NB4 (cell line): ENCODE results near the gene HOXB1.

ENCODE experiments used
- DNase-seq: peaks from one replicate; pipeline ENCODE4 v3.0.0; 2010; ENCODE audit warnings: low read depth
- H3K4me3 ChIP-seq: one replicate; pipeline ENCODE4 v1.5.1; 2011; ENCODE audit warnings: mild to moderate bottlenecking, low read depth, low read length, moderate library complexity
- MYC ChIP-seq: IDR thresholded peaks from 2 replicates; pipeline ENCODE4 v1.6.1; 2011; ENCODE audit warnings: low read depth, low read length
- POLR2A ChIP-seq: IDR thresholded peaks from 2 replicates; pipeline ENCODE4 v1.6.1; 2011; ENCODE audit warnings: mild to moderate bottlenecking; ENCODE audit not compliant: insufficient read length; ENCODE audit errors: extremely low read depth
- TF ChIP-seq, protein P1 (sequence below): IDR thresholded peaks from 2 replicates; pipeline ENCODE4 v1.6.1; 2011; ENCODE audit warnings: low read depth, low read length
- TF ChIP-seq, protein P2 (sequence below): IDR thresholded peaks from one replicate; pipeline ENCODE4 v1.5.1; 2012; ENCODE audit warnings: low read depth, low read length

The HOXB1 gene

DNA sequence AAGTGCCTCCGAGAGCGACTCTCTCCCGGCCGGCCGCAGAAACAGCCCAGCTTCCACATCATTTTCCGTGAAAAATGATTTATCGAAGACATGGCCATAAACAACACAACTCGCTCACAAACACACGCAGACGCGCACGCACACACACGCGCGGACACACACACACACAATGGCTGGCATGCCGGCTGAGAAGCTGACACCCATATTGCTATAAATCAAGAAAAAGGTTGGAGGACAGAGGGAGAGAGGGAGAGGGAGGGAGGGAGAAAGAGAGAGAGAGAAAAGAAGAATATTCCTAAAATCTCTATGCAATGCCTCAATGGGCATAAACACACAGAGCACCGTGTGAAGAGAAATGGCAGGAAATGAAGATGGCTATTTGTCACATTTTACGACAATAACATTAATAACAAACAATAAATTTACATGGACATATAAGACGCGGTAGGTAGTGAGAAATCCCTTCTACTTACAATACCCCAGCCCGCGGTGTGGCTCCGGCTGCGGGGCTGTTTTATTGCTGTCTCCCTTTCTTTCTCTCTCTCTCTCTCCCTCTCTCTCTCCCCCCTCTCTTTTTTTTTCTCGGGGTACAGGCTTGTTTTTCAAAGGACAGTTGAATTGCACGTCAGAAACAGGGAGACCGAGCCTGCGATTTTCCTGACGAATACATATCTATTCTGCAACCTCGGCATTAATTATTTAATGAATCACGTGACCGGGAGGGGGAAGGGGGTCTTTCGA, 37.9 kb upstream of the HOXB1 start:
- no peak for DNase-seq
- no peak overlapping the region for H3K4me3 ChIP-seq
- no peak for TF ChIP-seq MYC
- TF ChIP-seq, protein P1, sequence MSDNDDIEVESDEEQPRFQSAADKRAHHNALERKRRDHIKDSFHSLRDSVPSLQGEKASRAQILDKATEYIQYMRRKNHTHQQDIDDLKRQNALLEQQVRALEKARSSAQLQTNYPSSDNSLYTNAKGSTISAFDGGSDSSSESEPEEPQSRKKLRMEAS: no peak
- TF ChIP-seq, protein P2, sequence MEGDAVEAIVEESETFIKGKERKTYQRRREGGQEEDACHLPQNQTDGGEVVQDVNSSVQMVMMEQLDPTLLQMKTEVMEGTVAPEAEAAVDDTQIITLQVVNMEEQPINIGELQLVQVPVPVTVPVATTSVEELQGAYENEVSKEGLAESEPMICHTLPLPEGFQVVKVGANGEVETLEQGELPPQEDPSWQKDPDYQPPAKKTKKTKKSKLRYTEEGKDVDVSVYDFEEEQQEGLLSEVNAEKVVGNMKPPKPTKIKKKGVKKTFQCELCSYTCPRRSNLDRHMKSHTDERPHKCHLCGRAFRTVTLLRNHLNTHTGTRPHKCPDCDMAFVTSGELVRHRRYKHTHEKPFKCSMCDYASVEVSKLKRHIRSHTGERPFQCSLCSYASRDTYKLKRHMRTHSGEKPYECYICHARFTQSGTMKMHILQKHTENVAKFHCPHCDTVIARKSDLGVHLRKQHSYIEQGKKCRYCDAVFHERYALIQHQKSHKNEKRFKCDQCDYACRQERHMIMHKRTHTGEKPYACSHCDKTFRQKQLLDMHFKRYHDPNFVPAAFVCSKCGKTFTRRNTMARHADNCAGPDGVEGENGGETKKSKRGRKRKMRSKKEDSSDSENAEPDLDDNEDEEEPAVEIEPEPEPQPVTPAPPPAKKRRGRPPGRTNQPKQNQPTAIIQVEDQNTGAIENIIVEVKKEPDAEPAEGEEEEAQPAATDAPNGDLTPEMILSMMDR: no peak
- TF ChIP-seq POLR2A: no peak

DNA sequence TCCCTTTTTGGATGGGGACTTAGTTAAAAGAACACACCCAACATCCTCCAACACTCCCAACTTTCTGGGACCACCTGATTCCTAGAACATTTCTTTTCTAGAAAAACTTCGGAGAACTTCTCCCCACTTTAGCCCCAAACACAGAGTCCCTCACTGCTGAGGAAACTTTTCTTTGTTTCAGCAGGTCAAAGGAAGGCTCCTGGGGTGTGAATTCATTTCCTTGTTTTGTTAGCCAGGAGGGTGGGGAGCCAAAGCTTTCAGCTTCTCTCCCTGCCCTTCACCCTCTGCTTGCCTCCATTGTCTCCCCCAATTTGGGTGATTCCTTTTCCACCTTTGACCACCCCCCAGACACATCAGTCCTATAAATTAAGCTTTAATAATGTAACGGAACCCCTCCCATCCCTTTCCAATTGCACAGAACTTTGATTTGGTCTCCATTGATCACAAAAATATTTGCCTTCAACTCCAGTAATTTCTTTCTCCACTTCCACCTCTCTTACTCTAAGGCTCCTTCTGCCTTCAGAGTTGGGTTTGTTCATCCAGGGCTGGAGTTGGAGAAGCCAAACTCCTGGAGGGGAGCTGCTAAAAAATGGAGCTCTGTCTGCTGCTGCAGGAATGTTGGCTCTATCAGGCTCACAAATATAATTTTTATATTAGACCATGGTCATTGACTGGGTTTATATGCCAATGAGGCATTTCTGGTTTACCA, 37.0 kb upstream of the HOXB1 start:
- no peak for DNase-seq
- no peak overlapping the region for H3K4me3 ChIP-seq
- no peak for TF ChIP-seq MYC
- TF ChIP-seq, protein P1: no peak
- TF ChIP-seq, protein P2: no peak
- no peak for TF ChIP-seq POLR2A

DNA sequence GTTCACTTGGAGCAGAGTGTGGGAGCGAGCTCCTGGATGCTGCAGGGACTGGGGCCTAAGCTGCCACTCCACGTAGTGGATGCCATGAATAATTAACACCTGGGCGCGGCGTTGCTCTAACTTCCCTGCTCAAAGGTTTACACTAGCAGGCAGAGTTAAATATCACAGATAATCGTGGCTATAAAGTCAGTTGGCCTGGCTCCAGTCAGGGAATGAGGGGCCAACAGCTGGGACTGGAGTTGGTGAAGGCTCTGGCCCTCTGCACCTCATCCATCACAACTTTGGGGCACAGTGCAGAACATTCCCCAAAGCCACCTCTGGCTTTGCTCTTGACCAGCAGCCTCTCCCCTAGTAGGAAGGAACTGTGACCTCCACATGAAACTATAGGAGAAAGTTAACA, 36.4 kb upstream of the HOXB1 start:
- no peak for DNase-seq
- no peak overlapping the region for H3K4me3 ChIP-seq

DNA sequence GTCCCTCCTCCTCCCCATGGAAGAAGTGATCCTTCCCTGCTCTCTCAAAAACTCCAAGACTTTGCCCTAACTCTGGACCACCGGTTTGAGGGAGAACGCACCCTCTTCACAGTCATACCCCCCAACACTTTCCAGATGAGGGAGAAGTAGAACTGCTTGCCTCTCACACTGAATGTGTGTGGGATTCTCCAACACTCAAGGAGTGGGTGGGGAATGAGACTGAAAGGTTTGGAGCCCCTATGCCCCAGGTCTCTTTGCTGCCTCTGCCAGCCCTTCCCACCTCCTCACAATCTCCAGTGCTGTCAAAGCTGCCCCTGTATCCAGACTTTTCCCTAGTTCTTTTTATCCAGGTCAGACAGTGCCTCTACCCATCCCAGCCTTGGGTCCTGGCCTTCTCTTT, 35.9 kb upstream of the HOXB1 start:
- DNase-seq: no peak
- TF ChIP-seq MYC (no peak), POLR2A (no peak)
- TF ChIP-seq, protein P1: no peak
- TF ChIP-seq, protein P2: no peak
- no peak overlapping the region for H3K4me3 ChIP-seq

More for the DNA sequence above, 36.4 kb upstream of the HOXB1 start:
- TF ChIP-seq POLR2A: no peak
- TF ChIP-seq, protein P2: no peak
- TF ChIP-seq MYC: no peak

DNA sequence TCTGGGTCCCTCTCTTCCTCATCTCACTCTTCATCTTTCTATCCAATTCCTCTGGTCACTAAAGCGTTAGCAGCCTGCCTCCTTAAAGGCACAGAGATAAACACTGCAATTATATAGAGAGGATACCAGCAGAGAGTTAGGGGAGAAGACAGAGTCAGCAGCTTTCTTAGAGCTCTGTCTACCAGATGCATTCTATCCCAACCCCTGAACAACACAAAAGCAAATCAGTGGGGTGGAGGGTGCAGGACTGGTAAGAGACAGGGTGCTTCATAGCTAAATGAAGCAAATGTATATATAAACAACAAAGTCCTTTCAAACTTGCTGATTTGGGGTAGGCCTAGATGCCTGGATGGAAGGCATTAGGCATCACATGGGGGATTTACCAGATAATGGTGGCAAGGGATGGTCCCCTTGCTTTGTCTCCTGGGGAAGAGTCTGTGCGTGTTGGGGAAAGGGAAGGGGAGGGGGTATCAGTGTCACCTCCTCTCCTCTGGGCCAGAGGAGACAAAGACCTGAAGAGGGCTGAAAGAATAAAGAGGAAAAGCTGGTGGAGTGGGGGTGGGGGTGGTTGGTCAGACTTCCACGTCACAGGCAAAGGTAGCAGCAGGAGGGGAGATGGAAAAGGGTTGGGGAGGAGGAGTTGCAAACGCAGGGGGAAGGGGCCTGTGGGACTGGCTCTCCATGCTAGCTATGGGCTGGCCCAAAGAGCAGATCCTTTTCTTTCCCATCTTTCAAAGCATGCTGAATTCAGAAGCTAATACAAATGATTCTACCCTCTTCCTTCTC, 35.3 kb upstream of the HOXB1 start:
- no peak for TF ChIP-seq POLR2A
- TF ChIP-seq, protein P1: no peak
- TF ChIP-seq, protein P2: no peak
- TF ChIP-seq MYC: no peak
- H3K4me3 ChIP-seq: no peak overlapping the region
- no peak for DNase-seq
